Measurements from ENCODE around the gene ARMC2. TPM values are rescaled to one million over a fixed set of nuclear protein-coding genes. Genes with fewer than 3 reads are reported as not detected.

The ARMC2 gene
- total RNA-seq, 2 experiments from 2014 or later = 5.3 to 7.4 TPM

DNA sequence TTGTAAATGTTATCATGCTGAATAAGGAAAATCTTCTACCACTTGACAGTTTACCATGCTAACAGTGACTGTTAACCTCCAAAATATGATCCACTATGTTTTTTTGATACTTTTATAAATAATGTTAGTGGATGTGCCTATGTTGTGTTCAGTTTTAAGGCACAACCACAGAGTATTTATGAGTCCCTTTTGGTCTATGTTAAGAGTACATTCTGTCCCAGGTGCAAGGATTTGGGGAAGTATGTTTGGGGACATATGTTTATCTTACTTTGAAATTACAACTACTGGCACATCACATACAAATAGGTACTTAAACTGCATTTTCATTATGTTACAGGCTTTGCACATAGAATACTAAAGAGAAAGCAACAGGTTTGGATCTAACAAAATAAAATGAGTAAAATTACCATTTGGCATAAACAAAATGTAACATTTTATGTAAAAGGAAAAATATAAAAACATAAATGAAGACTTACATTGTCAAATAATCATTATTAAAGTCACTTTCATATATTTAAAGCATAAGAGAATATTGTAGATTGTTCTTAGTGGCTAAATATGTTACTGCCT, 175.2 kb downstream of the ARMC2 start:
- ChIA-PET POLR2A (no interaction called here), CTCF (no interaction called here)

Other genes starting within 250 kb of the ARMC2 start
- gene SESN1, start 246.4 kb downstream of the ARMC2 start, total RNA-seq = 10 to 100 TPM; 10.1 to 10.3 TPM
- 10 to 100 TPM; 21.6 to 22.4 TPM for gene CEP57L1, start 247.1 kb downstream of the ARMC2 start, total RNA-seq

All from activated CD8-positive, alpha-beta memory T cell treated with anti-CD3 and anti-CD28 coated beads for 36 hours (primary cell).